ENCODE data around the gene KRTAP10-9. TPM values are rescaled to one million over a fixed set of nuclear protein-coding genes. Genes with fewer than 3 reads are reported as not detected.

The KRTAP10-9 gene
- total and polyA plus RNA-seq, 2 of the 8 experiments (the other 6 are each of a cell fraction or from before 2014, with no cell fraction given) = not detected

GRCh38 chr21:44615466-44615865, 11.4 kb upstream of the KRTAP10-9 start:
- FAIRE-seq (no peak), DNase-seq (ENCODE audit: low read depth in 1 of 2, low spot score in 2 of 2) (peak in 1 of 2 experiments; percentile 35)
- no peaks in the 10 kb centered on the region for H3K23me2 ChIP-seq (ENCODE audit: low read depth, low read length)
- POLR2A ChIA-PET (ENCODE audit: partially characterized antibody) = interaction anchor here (0.6 to 1.5 kb wide), 2 partner anchors 91 to 1012 kb away, joined by 3 read pairs; no protein-coding TSS in a partner anchor
- H2BK120ac ChIP-seq (replicated peaks; ENCODE audit: low read depth, low read length) = no peak overlapping the region
- no peaks in the 10 kb centered on the region; the same call in 1 of the 2 replicates for H3K79me1 ChIP-seq (ENCODE audit: low read depth, low read length)
- H3K9ac ChIP-seq (replicated peaks in 1 of 4; ENCODE audit: extremely low read depth in 1 of 4, low read depth in 3 of 4, low read length in 3 of 4) = no peak overlapping the region
- no peak overlapping the region for H2AK5ac ChIP-seq (ENCODE audit: low read depth, low read length)
- H3K56ac ChIP-seq (replicated peaks; ENCODE audit: insufficient read length, low read depth, low read length) = no peak overlapping the region
- H2BK15ac ChIP-seq (ENCODE audit: low read length) = no peak overlapping the region
- 82% methylated on average over 6 of the region's 8 CpGs; no CpG with 5 or more reads in 1 of the 2 experiments for whole genome bisulfite sequencing, 2 experiments (ENCODE audit: extremely low coverage in 1 of 2, insufficient coverage in 1 of 2, insufficient read length in 1 of 2, insufficient replicate concordance in 2 of 2, low coverage in 1 of 2, low lambda C conversion rate in 2 of 2, missing lambda C conversion rate in 1 of 2)
- no peak overlapping the region for H3K27ac ChIP-seq (ENCODE audit: low read depth, low read length)
- CTCF ChIA-PET (ENCODE audit: partially characterized antibody) = interaction anchor here (0.9 kb wide), 1 partner anchor 35 kb away, joined by 4 read pairs; the partner anchor contains the start of gene KRTAP10-5
- no peak overlapping the region for H3K14ac ChIP-seq (ENCODE audit: insufficient read length)
- no peaks in the 10 kb centered on the region for H3K79me2 ChIP-seq (ENCODE audit: control insufficient read depth in 1 of 2, insufficient read depth in 2 of 2, low read length in 2 of 2)
- peaks cover 0 to 6% (median 2%) of the 10 kb centered on the region in 4 experiments; a peak in 4 of 7 replicates for H3K4me1 ChIP-seq (replicated peaks in 1 of 4; ENCODE audit: control insufficient read depth in 3 of 4, insufficient read depth in 4 of 4, low read length in 3 of 4)
- H4K5ac ChIP-seq (ENCODE audit: insufficient read length, low read depth, low read length) = no peak overlapping the region
- H4K8ac ChIP-seq (ENCODE audit: extremely low read depth, insufficient read depth, low read length) = peak overlapping the region; percentile 48; the same call in 1 of the 2 replicates
- H2BK5ac ChIP-seq (ENCODE audit: low read depth, low read length) = no peak overlapping the region
- H3K4me2 ChIP-seq (ENCODE audit: insufficient read depth in 1 of 2, low read depth in 2 of 2, low read length in 2 of 2) = no peak overlapping the region
- no peak overlapping the region for H3K4ac ChIP-seq (replicated peaks; ENCODE audit: insufficient read length, low read depth, low read length)
- H2AFZ ChIP-seq (ENCODE audit: low read length) = no peak overlapping the region
- H3K9me3 ChIP-seq (ENCODE audit: insufficient read depth in 2 of 2, low read depth in 1 of 2, low read length in 1 of 2) = peaks cover 15 to 16% of the 10 kb centered on the region in 2 experiments
- H4K20me1 ChIP-seq (replicated peaks in 1 of 2; ENCODE audit: control insufficient read depth in 1 of 2, insufficient read depth in 2 of 2, low read length in 2 of 2) = peaks cover 0 to 1% of the 10 kb centered on the region in 2 experiments
- no peak overlapping the region for H3K23ac ChIP-seq (ENCODE audit: insufficient read length)
- H3K18ac ChIP-seq (ENCODE audit: extremely low read depth, low read length) = no peak overlapping the region
- no peak overlapping the region for H2BK20ac ChIP-seq (ENCODE audit: low read length)
- no peak overlapping the region for H3K4me3 ChIP-seq (ENCODE audit: extremely low read depth in 1 of 4, insufficient read depth in 2 of 4, low read depth in 3 of 4, low read length in 4 of 4)
- H2BK12ac ChIP-seq (ENCODE audit: low read depth, low read length) = no peak overlapping the region
- H3K36me3 ChIP-seq (ENCODE audit: control insufficient read depth in 2 of 4, insufficient read depth in 4 of 4, low read length in 3 of 4) = no peaks in the 10 kb centered on the region
- no peak overlapping the region for H4K91ac ChIP-seq (replicated peaks; ENCODE audit: insufficient read length, low read length)
- H3K27me3 ChIP-seq (replicated peaks in 1 of 4; ENCODE audit: control insufficient read depth in 3 of 4, extremely low read depth in 1 of 4, insufficient read depth in 3 of 4, low read length in 3 of 4) = no peaks in the 10 kb centered on the region
- no peak for TF ChIP-seq TCF12 (IDR thresholded peaks at IDR 0.05; ENCODE audit: low read depth, low read length)
- no peak for TF ChIP-seq FOSL1 (IDR thresholded peaks at IDR 0.05; ENCODE audit: insufficient read depth, low read depth, low read length)
- TF ChIP-seq BCL11A (IDR thresholded peaks at IDR 0.05; ENCODE audit: low read depth in 2 of 2, low read length in 2 of 2) = no peak
- TF ChIP-seq CTCF (IDR thresholded peaks at IDR 0.05; ENCODE audit: control extremely low read depth in 1 of 3, insufficient read depth in 1 of 3, low read depth in 1 of 3, low read length in 3 of 3) = no peak
- TF ChIP-seq CREB1 (IDR thresholded peaks at IDR 0.05) = no peak
- no peak for TF ChIP-seq ZNF274 (IDR thresholded peaks at IDR 0.05; ENCODE audit: borderline replicate concordance, extremely low read depth, low read length)

Data from H1 (cell line).